ENCODE data around the gene ZER1.

ZER1 gene

DNA sequence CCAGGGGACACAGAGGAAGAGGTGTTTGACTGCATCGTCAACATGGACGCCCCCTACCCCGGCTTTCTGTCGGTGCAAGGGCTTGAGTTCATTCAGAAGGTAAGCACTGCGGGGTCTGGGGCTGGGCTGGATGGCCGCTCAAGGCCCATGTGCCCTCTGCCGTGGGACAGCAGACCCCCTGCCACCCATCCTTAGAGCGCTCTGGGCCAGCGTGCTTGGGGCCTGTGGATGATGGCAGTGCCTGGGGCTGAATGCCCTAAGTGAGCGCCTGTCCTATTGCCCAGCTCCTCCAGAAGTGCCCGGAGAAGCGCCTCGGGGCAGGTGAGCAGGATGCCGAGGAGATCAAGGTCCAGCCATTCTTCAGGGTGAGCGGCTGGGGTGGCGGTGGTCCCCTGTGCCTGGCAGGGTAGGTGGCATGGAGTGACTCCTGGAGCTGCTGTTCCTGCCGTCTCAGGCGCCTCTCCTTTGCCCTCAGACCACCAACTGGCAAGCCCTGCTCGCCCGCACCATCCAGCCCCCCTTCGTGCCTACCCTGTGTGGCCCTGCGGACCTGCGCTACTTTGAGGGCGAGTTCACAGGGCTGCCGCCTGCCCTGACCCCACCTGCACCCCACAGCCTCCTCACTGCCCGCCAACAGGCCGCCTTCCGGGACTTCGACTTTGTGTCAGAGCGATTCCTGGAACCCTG is 51.7 kb downstream of the ZER1 start:
- H3K27ac ChIP-seq: no peak overlapping the region
- DNase-seq (ENCODE audit: low read depth, low spot score): no peak

DNA sequence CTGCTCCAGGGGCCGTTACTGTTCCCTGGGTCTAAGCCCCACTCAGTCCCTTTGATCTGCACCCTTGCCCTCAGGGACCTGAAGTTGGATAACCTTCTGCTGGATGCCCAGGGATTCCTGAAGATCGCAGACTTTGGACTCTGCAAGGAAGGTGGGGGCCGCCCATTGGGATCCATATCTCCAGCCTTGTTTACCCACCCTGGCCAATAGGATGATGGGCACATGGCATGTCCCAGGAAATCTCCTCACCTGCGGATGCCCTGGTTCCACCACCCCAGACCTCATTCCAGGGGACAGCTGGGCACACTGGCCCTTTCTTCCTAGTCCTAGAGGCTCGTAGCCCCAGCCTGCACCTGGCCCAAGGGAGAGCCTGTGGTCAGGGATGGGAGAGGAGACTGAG is 53.3 kb downstream of the ZER1 start:
- no peak overlapping the region for H3K27ac ChIP-seq
- DNase-seq (ENCODE audit: low read depth, low spot score): no peak

DNA sequence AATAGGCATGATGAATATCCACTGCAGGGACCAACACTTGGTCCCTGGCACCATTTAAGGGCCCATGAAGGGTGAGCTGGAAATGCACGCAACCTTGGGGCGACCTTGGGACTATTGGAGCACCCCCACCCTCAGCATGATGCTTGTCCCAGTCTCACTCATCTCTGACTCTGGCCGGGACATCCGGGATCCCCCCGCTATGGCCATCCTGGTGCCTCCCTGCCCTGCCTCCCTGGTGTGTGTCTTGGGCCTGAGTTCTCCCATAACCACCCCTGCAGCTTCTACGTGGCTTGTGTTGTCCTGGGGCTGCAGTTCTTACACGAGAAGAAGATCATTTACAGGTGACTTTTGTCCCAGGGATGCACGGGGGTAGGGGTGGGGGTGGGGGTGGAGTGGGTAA is 53.7 kb downstream of the ZER1 start:
- no peak overlapping the region for H3K27ac ChIP-seq
- DNase-seq (ENCODE audit: low read depth, low spot score): no peak

DNA sequence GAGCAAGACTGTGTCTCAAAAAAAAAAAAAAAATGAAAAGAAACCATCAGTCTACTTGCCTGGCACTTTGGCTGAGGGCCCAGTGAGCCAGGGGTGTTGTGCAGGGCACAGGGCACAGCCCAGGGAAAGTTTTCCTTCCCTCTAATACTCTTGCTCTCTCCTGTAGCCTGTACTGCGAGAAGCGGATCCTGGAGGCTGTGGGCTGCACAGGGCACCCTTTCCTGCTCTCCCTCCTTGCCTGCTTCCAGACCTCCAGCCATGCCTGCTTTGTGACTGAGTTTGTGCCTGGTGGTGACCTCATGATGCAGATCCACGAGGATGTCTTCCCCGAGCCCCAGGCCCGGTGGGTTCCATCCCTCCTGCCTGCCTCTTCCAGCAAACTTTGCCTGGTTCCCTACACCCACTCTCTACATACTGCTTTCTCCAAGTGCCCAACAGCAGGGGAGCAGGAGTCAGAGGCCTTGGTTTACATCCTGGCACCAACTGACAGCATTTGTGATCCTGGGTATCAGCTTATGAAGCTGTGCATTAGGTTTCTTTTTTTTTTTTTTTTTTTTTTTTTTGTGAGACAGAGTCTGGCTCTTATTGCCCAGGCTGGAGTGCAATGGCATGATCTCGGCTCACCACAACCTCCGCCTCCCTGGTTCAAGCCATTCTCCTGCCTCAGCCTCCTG is 55.0 kb downstream of the ZER1 start:
- H3K27ac ChIP-seq: no peak overlapping the region
- no peak for DNase-seq (ENCODE audit: low read depth, low spot score)

DNA sequence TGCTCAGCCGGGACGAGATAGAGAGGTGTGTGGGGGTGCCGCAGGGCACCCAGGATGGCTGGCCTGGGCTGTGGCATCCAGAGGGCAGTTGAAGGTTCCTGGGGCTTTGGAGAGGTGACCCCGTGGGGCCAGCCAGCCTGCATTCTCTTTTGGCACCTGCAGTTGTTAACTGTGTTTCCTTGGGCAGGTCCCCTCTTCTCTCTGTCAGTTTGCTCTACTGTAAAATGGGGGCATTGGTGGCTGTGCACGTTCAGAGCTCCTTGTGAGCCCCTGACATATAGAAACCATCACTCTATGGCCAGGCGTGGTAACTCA is 56.3 kb downstream of the ZER1 start:
- no peak for DNase-seq (ENCODE audit: low read depth, low spot score)
- H3K27ac ChIP-seq: no peak overlapping the region

DNA sequence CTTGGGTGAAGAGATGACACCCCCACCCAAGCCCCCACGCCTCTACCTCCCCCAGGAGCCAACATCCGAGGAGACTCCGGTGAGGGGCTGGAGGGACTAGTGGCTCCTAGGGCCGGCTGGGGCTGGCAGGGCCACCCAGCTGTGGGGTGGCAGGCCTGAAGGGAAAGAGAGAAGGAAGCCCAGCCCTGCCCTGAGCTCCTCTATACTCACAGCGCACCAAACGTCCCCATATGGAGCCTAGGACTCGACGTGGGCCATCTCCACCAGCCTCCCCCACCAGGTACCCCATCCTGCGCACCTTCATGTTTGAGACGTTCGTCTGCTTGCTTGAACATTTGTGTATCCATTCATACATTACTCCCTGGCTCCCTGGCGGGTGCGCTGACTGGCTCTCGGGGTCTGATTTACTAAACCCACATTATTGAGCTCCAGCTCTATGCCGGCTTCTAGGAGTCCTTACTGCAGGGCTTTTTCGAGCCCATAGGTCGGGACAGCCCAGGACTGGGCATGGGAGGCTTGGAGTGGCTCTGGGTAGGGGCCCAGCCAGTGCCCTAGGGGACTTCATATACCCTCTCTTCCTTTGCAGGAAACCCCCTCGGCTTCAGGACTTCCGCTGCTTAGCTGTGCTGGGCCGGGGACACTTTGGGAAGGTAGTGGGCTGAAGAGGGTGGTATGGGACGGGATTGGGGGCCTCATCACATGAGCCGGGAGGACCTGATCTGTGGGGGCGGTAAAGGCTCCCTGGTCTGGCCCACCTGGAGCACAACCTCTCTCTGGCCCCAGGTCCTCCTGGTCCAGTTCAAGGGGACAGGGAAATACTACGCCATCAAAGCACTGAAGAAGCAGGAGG is 56.9 kb downstream of the ZER1 start:
- H3K27ac ChIP-seq: no peak overlapping the region
- DNase-seq (ENCODE audit: low read depth, low spot score): no peak

DNA sequence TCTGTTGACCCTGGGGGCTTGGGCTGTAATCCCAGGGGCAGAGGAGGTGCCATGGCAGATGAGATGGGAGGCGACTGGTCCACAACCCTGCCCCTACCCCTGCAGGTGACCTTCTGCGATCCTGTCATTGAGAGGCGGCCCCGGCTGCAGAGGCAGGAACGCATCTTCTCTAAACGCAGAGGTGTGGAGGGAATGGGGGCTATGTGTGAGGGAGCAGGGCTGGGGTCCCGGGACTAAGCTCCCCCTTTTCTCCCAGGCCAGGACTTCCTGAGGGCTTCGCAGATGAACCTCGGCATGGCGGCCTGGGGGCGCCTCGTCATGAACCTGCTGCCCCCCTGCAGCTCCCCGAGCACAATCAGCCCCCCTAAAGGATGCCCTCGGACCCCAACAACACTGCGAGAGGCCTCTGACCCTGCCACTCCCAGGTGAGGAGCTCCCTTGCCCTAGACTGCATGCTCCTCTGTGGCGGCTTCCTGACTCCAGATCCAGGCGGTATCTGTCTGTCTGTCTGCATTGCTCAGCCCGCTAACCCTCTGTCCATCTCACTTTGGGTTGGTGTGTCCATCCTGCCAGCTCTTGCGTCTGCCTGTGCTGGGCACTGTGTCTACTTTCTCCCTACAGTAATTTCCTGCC is 57.7 kb downstream of the ZER1 start:
- H3K27ac ChIP-seq: no peak overlapping the region
- no peak for DNase-seq (ENCODE audit: low read depth, low spot score)

DNA sequence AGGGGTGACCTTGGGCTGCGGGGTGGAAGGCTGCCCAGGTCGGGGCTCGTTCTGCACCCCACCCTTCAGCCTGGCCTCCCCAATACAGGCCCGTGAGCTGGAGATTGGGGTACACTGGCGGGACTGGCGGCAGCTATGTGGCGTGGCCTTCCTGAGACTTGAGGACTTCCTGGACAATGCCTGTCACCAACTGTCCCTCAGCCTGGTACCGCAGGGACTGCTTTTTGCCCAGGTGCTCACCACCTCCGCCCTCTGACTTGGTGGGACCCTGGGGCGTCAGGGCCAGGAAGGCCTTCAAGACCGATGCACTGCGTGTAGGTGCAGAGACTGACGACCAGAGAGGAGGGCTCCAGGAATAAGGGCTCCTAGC is 58.3 kb downstream of the ZER1 start:
- no peak overlapping the region for H3K27ac ChIP-seq
- DNase-seq (ENCODE audit: low read depth, low spot score): no peak

DNA sequence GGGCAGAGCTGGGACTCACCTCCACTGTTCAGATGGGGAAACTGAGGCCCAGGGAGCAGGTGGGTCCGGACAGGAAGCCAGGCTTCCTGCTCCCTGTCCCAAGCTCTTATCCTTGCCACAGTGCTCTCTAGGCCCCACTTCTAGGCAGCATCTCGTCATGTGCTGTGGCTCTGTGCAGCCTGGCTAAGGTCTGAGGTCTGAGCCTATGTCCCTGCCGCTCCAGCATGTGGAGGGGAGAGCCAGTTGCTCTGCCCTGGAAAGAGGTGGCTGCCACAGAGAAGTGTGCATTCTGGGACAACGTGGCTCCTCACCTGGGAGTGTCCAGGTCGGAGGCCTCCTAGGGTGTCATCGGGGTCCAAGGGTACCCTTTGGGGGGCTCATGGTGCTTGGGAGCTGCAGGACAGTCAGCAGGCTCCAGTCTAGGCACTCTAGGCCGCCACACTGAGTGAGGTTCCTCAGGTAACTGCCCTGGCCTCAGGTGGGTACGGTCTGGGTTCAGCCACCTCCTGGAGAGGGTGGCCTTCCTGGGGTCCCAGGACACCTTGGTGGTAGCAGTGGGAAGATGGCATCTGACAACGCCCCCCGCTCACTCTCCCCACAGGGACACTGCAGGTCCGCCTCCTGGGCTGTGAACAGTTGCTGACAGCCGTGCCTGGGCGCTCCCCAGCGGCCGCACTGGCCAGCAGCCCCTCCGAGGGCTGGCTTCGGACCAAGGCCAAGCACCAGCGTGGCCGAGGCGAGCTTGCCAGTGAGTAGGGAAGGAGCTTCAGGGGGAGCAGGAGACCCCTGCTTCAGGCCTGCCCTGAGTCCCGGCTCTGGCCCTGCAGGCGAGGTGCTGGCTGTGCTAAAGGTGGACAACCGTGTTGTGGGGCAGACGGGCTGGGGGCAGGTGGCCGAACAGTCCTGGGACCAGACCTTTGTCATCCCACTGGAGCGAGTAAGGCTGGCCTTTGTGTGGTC is 59.0 kb downstream of the ZER1 start:
- no peak for DNase-seq (ENCODE audit: low read depth, low spot score)
- H3K27ac ChIP-seq: no peak overlapping the region

DNA sequence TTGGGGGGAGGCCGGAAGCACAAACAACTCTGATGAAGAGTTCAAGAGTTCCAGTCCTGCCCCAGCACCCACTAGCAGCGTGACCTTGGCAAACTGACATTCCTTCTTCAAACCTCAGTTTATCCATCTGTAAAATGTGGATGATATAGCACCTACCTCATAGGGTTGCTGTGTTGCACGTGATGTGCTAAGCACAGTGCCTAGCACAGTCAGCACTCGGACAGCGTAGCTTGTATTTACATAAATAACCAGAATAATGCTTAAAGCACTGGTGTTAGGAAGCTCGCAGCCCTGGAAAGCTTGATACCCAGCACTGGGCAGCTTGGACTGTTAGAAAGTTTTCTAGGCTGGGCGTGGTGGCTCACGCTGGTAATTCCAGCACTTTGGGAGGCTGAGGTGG is 64.3 kb downstream of the ZER1 start:
- no peak overlapping the region for H3K27ac ChIP-seq
- no peak for DNase-seq (ENCODE audit: low read depth, low spot score)

DNA sequence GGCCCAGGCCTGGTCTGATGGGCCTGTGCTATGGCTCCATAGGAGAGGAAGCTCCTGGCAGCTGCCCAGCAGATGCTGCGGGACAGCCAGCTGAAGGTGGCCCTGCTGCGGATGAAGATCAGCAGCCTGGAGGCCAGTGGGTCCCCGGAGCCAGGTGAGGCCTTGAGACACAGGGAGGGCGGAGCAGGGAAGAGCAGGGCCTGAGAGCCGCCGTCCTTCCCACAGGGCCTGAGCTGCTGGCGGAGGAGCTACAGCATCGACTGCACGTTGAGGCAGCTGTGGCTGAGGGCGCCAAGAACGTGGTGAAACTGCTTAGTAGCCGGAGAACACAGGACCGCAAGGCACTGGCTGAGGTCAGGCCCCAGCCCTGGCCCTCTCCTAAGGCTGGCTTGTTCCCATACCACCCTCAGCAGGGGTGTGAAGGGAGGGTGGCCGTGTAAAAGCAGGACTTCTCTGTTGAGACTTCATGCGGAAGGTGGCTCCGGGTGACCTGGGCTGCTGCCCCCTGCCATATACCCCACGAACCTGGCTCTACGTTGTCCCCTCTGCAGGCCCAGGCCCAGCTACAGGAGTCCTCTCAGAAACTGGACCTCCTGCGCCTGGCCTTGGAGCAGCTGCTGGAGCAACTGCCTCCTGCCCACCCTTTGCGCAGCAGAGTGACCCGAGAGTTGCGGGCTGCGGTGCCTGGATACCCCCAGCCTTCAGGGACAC is 64.9 kb downstream of the ZER1 start:
- no peak for DNase-seq (ENCODE audit: low read depth, low spot score)

DNA sequence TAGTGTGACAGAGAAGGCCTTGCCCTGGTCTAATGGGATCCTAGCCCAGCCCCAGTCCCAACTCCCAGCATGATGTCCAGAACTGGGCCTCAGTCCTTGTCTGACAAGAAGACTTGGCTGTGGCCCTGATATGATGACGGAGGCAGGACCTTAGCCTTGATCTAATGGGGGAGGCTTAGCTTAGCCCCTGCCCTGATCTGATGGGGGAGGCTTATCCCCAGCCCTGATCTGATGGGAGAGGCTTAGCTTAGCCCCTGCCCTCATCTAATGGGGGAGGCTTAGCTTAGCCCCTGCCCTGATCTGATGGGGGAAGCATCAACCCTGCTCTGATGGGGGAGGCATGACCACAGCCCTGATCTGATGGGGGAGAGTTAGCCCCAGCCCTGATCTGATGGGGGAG is 65.7 kb downstream of the ZER1 start:
- no peak for DNase-seq (ENCODE audit: low read depth, low spot score)
- no peak overlapping the region for H3K27ac ChIP-seq

More for the DNA sequence above, 64.9 kb downstream of the ZER1 start:
- H3K27ac ChIP-seq: no peak overlapping the region

DNA sequence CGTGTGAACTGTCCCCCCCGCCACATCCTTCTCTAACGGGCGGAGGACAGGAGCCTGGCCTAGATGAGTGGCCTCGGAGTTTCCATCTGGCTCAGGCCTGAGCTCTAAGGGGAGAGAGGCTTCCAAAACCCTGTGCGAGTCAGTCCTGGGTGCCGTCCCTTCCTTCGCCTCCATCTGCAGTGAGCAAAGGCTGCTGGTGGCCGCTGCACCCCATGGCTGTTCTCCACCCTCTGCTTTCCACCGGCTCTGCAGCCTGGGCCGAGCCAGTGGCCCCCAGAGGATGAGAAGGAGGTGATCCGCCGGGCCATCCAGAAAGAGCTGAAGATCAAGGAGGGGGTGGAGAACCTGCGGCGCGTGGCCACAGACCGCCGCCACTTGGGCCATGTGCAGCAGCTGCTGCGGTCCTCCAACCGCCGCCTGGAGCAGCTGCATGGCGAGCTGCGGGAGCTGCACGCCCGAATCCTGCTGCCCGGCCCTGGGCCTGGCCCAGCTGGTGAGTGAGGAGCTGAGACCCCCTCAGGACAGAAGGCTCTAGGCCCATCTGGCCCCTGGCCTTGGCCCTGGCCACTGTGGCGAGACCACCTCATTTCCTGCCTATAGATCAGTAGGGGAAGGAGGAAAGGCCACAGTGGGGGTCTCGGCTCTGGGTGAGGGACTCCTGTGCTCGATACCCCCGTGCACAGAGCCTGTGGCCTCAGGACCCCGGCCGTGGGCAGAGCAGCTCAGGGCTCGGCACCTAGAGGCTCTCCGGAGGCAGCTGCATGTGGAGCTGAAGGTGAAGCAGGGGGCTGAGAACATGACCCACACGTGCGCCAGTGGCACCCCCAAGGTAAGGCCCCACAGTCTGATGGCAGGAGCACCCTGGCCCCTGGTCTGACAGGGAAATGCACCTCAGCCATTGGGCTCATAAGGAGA is 66.4 kb downstream of the ZER1 start:
- no peak for DNase-seq (ENCODE audit: low read depth, low spot score)
- H3K27ac ChIP-seq: no peak overlapping the region

DNA sequence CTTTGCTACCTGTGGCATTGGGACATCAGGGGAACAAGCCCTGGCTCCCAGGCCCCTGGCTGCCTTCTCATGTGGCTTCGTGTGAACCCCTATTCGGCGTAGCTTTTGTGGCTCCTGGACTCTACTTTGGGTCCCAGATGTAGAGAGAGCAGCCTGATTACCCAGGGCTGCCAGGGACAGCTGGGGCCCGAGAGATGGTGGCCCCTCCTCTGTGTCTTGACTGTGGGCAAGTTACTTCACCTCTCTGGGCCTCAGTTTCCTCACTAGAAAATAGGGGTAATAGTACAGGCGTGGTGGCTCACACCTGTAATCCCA is 67.4 kb downstream of the ZER1 start:
- DNase-seq (ENCODE audit: low read depth, low spot score): no peak
- H3K27ac ChIP-seq: no peak overlapping the region

DNA sequence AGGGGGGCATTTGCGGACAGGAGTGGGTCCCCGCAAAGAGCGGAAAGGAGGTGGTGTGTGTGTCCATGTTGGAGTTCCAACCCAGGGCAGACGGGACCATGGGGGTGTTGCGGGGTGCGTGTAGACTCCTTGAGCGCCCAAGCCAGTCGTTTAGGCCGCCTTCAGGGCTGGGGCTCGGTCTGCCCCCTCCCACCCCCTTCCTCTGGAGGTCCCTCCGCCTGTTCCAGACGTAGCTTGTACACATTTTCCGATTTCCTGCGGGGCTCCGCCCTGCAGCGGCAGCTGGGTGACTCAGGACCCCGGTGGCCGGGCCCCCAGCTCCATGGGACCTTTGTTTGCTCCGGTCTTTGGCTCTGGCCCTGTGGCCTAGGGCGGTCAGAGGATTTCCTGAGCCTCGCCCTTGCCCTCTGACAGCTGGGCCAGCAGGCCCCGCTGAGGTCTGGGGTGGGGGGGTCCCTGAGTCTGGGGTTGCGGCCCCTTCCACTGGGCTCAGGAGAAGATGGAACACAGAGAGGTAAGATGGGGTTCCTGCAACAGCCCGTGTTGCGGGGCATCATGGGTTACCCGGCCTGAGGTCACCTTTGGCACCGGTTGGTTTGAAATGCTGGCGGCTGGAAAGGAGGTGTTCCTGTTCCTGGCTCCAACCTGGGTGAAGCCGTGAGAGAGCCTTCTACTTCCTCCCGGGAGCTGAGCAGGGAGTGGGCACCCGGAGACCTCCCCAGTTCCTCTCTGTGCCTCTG is 67.9 kb downstream of the ZER1 start:
- no peak overlapping the region for H3K27ac ChIP-seq
- no peak for DNase-seq (ENCODE audit: low read depth, low spot score)

DNA sequence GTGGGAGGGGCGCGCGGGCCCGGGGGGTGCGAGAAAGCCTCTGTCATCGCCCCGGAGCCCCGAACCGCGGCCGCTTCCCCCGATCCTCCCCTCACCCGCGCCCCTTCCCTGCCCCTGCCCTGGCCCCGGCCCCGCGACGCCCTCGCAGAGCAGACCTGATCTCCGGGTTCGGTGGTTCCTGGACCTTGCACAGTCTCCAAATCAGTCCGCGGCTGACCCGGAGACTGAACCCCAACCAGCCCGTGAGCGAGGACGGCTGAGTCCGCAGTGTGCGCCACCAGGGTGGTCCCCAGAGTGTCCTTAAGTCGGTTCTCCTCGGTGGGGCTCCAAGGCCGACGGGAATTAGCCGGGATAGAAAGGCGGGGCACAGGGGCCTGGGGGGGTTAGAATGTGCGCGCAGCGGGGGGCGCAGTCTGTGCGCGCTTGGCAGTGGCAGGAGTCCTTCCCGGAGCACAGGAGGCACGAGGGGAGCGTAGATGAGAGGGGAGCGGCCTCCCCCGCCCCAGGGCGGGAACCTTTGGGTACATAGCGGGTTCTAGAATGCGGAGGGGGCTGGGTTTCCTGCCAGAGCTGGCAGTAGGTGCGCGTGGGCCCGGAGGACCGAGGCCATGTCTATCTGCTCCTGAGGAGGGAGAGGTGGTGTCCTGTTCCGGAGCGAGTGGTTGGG is 68.6 kb downstream of the ZER1 start:
- no peak overlapping the region for H3K27ac ChIP-seq
- DNase-seq (ENCODE audit: low read depth, low spot score): no peak

DNA sequence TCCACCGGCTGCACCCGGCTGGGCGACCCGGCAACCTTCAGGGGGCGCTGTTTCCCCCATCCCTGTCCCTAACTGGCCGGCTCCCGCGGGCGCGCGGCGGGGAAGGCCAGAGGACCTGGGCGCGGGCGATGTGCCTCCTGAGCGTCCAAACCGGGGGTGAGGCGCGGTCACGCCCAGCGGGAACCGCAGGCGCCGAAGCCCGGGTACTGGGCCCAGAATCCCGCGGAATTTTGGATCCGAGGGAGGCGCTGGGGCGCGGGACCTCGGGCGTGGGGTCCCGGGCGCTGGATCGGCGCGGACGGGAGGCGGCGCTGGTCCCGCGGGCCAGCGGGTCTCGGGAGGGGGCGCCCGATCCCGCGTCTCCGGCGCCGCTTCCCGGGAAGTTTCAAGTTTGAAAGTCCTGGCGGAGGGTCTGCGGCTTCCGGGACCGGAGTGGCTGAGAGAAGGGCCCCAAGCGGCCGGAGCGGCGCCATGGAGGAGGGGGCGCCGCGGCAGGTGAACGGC is 69.2 kb downstream of the ZER1 start, which contains the start of gene PKN3:
TSS of gene PKN3 (plus strand) at position 59 of the 504 bp plus-strand sequence. CDS start at position 472, 413 bp downstream.
- DNase-seq (ENCODE audit: low read depth, low spot score): no peak
- no peak within 1 kb of the TSS for H3K27ac ChIP-seq
